Measurements from ENCODE around the gene DAB1.

DAB1 gene

DNA sequence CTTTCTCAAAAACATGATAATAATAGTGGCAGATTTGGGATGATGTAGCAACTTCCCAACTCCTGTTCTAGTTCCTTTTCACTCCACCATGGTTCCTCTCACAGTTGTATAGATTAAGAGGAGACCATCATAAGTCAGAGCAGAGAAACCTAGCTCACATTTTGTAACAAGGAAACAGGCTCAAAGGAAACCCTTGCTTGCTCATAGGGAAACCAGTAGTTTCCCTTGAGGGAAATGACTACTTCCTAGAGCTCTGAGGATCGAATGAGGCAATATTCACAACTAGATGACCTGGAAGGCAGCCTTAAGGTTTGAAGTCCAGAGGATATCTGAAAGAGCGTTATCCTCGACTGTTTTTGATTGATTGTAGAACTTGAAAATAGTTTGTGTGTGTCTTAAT, 382.0 kb downstream of the DAB1 start:
- DNase-seq (ENCODE audit: low read depth in 2 of 2): no peak
- H3K4me3 ChIP-seq (replicated peaks in 1 of 2; ENCODE audit: low read depth in 2 of 2, low read length in 2 of 2): no peak overlapping the region
- no peak for TF ChIP-seq CTCF (IDR thresholded peaks at IDR 0.05; ENCODE audit: low read depth, low read length)

GRCh38 chr1:57040811-57041210, 383.0 kb downstream of the DAB1 start:
- H3K4me3 ChIP-seq (replicated peaks in 1 of 2; ENCODE audit: low read depth in 2 of 2, low read length in 2 of 2): no peak overlapping the region
- no peak for DNase-seq (ENCODE audit: low read depth in 2 of 2)
- no peak for TF ChIP-seq CTCF (IDR thresholded peaks at IDR 0.05; ENCODE audit: low read depth, low read length)

DNA sequence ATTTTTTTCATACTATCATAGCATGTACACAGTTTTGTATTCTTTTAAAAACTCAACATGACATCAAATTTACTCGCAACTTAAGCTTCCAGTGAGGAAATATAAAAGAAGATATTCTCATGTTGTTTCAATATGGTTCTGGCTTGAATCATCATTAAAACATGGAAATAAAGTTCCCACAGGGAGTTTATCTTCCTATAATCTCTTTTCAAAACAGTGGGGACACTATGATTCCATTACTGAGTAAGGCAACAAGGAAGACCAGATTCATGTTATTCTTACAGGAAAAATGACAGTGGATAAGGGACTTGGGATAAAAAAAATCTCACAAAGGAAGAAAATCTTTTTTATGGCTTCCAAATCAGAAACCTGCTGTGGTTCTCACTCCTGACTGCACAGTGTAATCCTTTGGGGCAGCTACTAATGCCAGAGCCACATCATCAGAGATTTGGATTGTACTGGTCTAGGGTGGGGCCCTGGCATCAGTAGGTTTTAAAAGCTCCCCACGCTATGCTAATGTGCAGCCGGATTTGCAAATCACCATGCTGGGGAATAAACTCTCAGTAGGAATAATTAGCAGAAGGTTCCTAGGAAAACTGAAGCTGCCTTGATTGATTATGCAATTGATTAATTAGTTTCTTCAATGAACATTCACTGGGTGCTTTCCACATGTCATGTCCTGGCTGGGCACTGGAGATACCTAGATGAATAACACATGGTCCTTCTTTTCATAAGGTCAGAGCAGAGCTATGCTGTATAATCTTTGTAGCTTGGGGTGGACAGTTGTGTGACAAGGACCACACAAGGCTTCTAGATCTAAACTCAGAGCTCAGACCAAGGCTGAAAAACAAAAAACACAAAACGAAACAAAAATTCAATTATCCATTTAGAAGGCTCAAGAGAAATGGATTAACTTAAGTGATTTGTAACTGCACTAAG, 386.9 kb downstream of the DAB1 start:
- H3K4me3 ChIP-seq (replicated peaks in 1 of 2; ENCODE audit: low read depth in 2 of 2, low read length in 2 of 2): no peak overlapping the region
- TF ChIP-seq CTCF (IDR thresholded peaks at IDR 0.05; ENCODE audit: low read depth, low read length): no peak

DNA sequence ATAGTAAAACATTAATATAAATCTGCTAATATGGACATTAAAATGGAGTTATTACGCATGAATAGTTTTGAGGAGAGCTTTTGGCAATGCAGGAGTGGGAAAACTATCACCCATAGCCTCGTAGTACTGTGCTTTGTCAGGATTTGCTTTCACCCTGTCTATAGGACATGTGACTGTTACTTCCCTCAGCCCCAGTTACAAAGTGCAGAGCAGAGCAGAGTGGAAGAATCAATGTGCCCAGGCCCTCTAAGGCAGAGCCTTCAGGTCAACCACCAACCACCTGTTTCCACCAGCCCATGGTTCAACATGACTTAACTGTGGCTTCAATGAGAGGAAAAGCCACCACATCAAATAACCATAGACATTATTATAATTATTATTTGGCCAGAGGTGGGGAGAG, 389.1 kb downstream of the DAB1 start:
- H3K4me3 ChIP-seq (replicated peaks in 1 of 2; ENCODE audit: low read depth in 2 of 2, low read length in 2 of 2): no peak overlapping the region
- TF ChIP-seq CTCF (IDR thresholded peaks at IDR 0.05; ENCODE audit: low read depth, low read length): no peak
- no peak for DNase-seq (ENCODE audit: low read depth in 2 of 2)

More for the DNA sequence above, 386.9 kb downstream of the DAB1 start:
- no peak for DNase-seq (ENCODE audit: low read depth in 2 of 2)

DNA sequence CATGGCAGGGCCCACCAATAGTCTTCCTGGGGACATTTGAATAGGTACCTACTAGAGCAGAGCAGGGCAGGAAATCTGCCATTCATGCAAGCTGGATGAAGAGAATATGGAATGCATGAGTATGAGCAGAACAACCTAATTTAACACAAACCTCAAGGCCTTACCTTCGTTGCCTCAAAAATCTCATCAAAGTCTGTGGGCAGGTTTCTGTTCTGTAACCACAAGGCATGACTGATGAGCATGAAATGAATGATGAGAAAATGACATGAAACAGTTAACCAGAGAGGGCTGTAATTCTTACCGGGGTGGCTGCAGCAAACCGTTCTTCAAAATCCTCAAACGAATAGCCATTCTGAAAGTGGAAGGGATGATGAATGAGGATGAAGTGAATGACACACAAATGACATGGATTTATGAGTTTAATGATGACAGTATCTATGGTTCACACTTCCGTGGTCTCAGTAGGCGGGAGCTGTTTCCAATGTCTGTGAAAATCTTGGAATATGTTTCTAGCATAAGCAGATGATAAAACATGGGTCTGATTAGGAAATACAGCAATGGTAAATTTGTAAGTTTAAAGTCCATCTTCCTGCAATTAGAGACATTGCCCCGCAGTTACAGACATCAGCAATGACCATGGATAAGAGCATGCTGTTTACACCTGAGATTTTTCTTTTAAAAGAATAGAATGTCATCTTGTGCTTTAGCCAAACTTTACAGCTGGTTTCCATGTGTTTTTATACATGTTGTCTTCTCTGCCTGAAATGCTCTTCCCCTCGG, 390.4 kb downstream of the DAB1 start:
- no peak overlapping the region for H3K4me3 ChIP-seq (replicated peaks in 1 of 2; ENCODE audit: low read depth in 2 of 2, low read length in 2 of 2)
- DNase-seq (ENCODE audit: low read depth in 2 of 2): no peak
- no peak for TF ChIP-seq CTCF (IDR thresholded peaks at IDR 0.05; ENCODE audit: low read depth, low read length)

- no peak for TF ChIP-seq CTCF (IDR thresholded peaks at IDR 0.05; ENCODE audit: low read depth, low read length)
- DNase-seq (ENCODE audit: low read depth in 2 of 2): no peak
- H3K4me3 ChIP-seq (replicated peaks in 1 of 2; ENCODE audit: low read depth in 2 of 2, low read length in 2 of 2): no peak overlapping the region
These were observed 397.1 kb downstream of the DAB1 start for GRCh38 chr1:57026624-57027354.

Data from cardiac fibroblast (primary cell).